ENCODE data around the gene ASZ1.

ASZ1 gene

DNA sequence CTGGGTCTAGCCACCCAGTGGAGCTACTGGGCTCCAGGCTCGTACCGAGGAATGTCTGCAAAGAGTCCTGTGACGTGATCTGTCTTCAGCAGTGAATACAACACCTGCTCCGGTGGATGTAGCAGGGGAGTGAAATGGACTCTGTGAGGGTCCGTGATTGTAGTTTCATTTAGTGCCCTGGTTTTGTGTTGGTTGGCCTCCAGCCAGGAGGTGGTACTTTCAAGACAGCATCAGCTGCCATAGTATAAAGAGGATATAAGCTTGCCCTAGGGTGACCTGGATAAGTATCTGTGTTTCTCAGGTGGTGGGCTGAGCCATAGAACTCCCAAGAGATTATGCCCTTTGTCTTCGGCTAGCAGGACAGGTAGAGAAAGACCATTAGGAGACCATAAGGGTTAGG lies 79.8 kb downstream of the ASZ1 start:
- H3K4me3 ChIP-seq (ENCODE audit: low read length), result no peak overlapping the region

GRCh38 chr7:117346161-117346560 lies 81.1 kb downstream of the ASZ1 start:
- no peak for TF ChIP-seq ZNF274 (IDR thresholded peaks at IDR 0.05; ENCODE audit: low read depth, low read length)
- H3K4me3 ChIP-seq (ENCODE audit: low read length), result no peak overlapping the region

More for the DNA sequence above, 79.8 kb downstream of the ASZ1 start:
- TF ChIP-seq ZNF274 (IDR thresholded peaks at IDR 0.05; ENCODE audit: low read depth, low read length), result no peak

DNA sequence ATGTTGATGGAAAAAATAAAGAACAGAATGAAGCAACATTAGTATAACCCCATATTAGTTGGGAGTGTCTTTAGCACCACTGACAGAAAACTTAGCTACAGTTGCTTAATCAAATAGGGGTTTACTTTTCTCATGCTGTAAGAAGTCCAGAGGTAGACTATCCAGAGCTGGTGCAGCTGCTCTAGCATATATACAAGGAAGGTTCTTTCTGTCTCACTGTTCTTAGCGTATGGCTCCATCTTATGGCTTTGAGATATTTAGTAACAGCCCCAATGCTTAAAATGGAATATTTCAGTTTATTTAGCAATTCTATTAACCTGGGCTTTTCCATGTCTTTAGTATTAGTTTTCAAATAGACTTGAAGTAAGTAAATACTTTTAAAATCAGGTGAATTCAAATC lies 89.3 kb downstream of the ASZ1 start:
- no peak for TF ChIP-seq ZNF274 (IDR thresholded peaks at IDR 0.05; ENCODE audit: low read depth, low read length)
- H3K4me3 ChIP-seq (ENCODE audit: low read length), result no peak overlapping the region

DNA sequence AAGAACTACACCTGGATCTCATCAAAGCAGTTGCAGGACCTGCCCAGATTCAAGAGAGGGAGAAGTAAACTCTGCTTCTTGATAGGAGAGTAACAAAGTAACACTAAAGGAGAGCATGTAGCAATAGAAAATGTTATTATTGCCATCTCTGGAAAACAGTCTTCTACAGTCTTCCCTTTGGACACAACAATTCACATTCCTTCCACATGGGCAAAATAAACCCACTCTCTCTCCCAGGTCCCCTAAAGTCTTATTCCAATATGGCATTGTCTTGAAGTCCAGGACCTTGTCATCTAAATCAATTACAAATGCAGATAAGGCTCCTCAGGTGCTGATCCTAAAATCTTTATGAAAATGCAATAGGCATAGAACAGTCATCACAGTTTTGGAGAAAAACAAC lies 94.1 kb downstream of the ASZ1 start:
- TF ChIP-seq ZNF274 (IDR thresholded peaks at IDR 0.05; ENCODE audit: low read depth, low read length), result no peak
- no peak overlapping the region for H3K4me3 ChIP-seq (ENCODE audit: low read length)

GRCh38 chr7:117332031-117332430 lies 95.3 kb downstream of the ASZ1 start:
- H3K4me3 ChIP-seq (ENCODE audit: low read length), result no peak overlapping the region
- no peak for TF ChIP-seq ZNF274 (IDR thresholded peaks at IDR 0.05; ENCODE audit: low read depth, low read length)

GRCh38 chr7:117325836-117326235 lies 101.5 kb downstream of the ASZ1 start:
- H3K4me3 ChIP-seq (ENCODE audit: low read length), result no peak overlapping the region
- no peak for TF ChIP-seq ZNF274 (IDR thresholded peaks at IDR 0.05; ENCODE audit: low read depth, low read length)

DNA sequence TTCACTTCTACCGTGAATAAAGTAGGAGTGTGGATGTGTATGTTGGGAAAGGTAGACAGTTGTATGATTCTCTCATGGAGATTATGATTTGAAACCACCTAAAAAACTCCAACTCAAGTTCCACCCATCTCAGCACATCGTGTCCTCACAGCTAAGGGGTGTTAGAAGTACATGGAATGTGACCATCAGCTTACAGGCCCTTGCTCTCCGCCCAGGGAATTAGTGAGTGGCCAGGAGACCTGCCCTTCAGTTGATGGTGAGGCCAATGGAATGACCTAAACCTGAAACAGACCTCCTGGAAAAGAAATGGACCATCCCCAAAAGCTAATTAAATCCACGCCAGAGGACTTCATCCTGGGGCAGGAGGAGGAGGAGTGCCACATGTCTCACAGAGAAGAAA lies 102.3 kb downstream of the ASZ1 start:
- no peak for TF ChIP-seq ZNF274 (IDR thresholded peaks at IDR 0.05; ENCODE audit: low read depth, low read length)

DNA sequence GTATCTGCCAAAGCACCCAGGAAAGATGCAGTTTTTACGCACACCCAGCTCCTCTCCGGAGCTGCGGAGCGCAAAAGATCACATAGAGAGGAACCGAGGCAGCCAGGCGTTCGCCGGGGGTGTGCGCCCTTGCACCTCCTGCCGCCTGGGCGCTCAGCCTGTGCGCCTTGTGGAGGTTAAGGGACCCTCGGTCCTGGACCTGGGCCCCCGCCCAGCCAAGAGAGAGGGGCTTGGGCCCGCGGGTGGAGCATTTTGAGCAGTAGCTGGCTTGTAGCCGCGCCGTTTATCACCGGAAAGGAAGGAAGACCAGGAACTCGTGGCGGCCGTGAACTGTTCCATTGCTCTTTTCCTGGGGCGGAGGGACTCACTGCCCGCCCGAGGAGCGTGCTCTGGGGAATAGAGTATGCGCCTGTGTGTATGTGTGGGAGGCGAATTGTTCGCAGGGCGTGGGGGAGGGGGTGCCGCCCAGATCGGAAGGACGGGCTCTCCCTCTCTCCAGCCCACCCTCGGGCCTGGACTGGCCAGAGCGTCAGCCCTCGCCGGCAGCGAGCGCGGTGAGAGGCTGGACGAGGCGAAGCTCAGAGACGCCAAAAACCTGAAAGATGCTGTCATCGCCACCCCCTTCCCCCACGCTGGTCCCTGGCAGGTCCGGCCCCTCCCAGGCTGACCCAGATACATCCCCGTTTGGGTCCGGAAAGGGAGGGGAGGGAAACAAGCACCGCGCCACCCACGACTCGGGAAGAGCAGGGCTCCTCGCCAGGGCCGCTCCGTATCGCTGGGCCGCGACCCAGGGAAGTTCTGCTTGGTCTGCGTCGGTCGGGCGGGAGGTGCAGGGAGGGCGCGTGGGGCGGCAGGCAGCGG lies 103.2 kb downstream of the ASZ1 start:
- no peak overlapping the region for H3K4me3 ChIP-seq (ENCODE audit: low read length)
- TF ChIP-seq ZNF274 (IDR thresholded peaks at IDR 0.05; ENCODE audit: low read depth, low read length), result no peak

More for the DNA sequence above, 102.3 kb downstream of the ASZ1 start:
- no peak overlapping the region for H3K4me3 ChIP-seq (ENCODE audit: low read length)

GRCh38 chr7:117323305-117323850 lies 103.9 kb downstream of the ASZ1 start:
- H3K4me3 ChIP-seq (ENCODE audit: low read length), result no peak overlapping the region
- TF ChIP-seq ZNF274 (IDR thresholded peaks at IDR 0.05; ENCODE audit: low read depth, low read length), result no peak

- TF ChIP-seq ZNF274 (IDR thresholded peaks at IDR 0.05; ENCODE audit: low read depth, low read length), result no peak
- no peak within 1 kb of the TSS for H3K4me3 ChIP-seq (ENCODE audit: low read length)
These were observed 104.5 kb downstream of the ASZ1 start, which contains the start of gene WNT2 for GRCh38 chr7:117322741-117323304. Gene WNT2 (minus strand): TSS chr7:117323058. CDS start chr7:117322989, 69 bp downstream.

DNA sequence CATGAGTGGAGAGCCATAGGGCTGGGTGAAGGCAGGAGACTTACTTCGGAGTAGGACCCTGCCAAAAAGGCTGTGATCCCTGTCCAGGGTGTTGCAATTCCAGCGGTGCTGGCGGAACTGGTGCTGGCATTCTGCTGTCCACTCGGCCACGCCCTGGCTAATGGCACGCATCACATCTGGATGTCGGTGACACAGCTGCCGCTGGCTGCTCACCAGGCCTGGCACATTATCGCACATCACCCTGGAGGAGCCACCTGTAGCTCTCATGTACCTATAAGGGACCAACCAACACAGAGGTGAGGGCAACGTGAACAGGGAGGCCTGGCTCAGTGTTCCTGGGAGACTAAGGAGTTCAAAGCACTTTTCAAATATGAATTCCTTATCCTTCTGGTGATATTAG lies 106.8 kb downstream of the ASZ1 start:
- no peak for TF ChIP-seq ZNF274 (IDR thresholded peaks at IDR 0.05; ENCODE audit: low read depth, low read length)

GRCh38 chr7:117319181-117319580 lies 108.1 kb downstream of the ASZ1 start:
- H3K4me3 ChIP-seq (ENCODE audit: low read length), result no peak overlapping the region

More for the DNA sequence above, 106.8 kb downstream of the ASZ1 start:
- no peak overlapping the region for H3K4me3 ChIP-seq (ENCODE audit: low read length)

DNA sequence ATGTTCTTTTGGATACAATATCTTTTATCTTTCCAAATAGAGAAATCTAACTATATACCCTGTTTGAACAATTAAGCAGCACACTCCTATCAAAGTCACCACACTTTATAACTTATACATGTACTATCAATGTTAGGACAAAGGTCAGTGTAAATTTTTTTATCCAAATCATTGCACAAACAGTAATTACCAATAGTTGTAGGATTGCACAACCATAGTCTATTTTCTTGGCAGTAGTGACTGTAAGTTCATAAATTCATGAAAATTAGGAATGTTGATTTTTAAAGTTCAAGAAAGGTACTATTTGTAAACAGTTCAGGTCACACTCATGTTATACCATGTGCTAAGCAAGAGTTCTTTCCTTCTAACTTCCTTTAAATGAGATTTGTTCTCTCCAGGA lies 113.7 kb downstream of the ASZ1 start:
- TF ChIP-seq ZNF274 (IDR thresholded peaks at IDR 0.05; ENCODE audit: low read depth, low read length), result no peak
- H3K4me3 ChIP-seq (ENCODE audit: low read length), result no peak overlapping the region

More at GRCh38 chr7:117319181-117319580, 108.1 kb downstream of the ASZ1 start:
- TF ChIP-seq ZNF274 (IDR thresholded peaks at IDR 0.05; ENCODE audit: low read depth, low read length), result no peak
